Esophagus muscularis mucosa (tissue), 4 donors: Measurements from ENCODE around the gene PCID2.

ENCODE experiments used
- CTCF ChIP-seq, 3 experiments: fragments of 200-600 bp in 2 of 3; fragments of 450-650 bp in 1 of 3; sonication (generic) in 2 of 3; IDR thresholded peaks; one replicate each; pipeline ENCODE4 v1.5.1; 2017 to 2019; ENCODE audit warnings: antibody characterized with exemption in 3 of 3, mild to moderate bottlenecking in 2 of 3, moderate library complexity in 1 of 3
- EP300 ChIP-seq: sonication (generic); formaldehyde crosslinking; IDR thresholded peaks from one replicate; pipeline ENCODE4 v1.6.1; 2017; ENCODE audit warnings: antibody characterized with exemption
- POLR2A ChIP-seq: fragments of 450-650 bp; IDR thresholded peaks from one replicate; pipeline ENCODE4 v1.6.1; 2017; ENCODE audit warnings: antibody characterized with exemption, moderate library complexity, mild to moderate bottlenecking, low read depth
- POLR2AphosphoS5 ChIP-seq, 2 donors: sonication (generic); formaldehyde crosslinking; IDR thresholded peaks; one replicate each; pipeline ENCODE4 v1.6.1; 2017; ENCODE audit warnings: antibody characterized with exemption in 2 of 2

- no peak for TF ChIP-seq CTCF (IDR thresholded peaks at IDR 0.05)
- TF ChIP-seq POLR2AphosphoS5 (IDR thresholded peaks at IDR 0.05): no peak
- no peak for TF ChIP-seq POLR2A
- no peak for TF ChIP-seq EP300
Observed at GRCh38 chr13:113171250-113172125, 37.0 kb downstream of the PCID2 start.
